Peyer's patch (tissue), 4 donors: Measurements from ENCODE around the gene STBD1.

Experiments
- POLR2A ChIP-seq, 2 donors: fragments of 450-650 bp; IDR thresholded peaks; one replicate each; pipeline ENCODE4 v1.5.1; 2017; ENCODE audit warnings: antibody characterized with exemption in 2 of 2, mild to moderate bottlenecking in 2 of 2, moderate library complexity in 2 of 2
- TF ChIP-seq, protein P1 (sequence below), 6 experiments: fragments of 450-650 bp in 4 of 6; fragments of 200-600 bp in 2 of 6; sonication (generic) in 1 of 6; IDR thresholded peaks; one replicate each; pipeline ENCODE4 v1.5.1; 2017 to 2019; ENCODE audit warnings: antibody characterized with exemption in 6 of 6, mild to moderate bottlenecking in 3 of 6, moderate library complexity in 1 of 6

DNA sequence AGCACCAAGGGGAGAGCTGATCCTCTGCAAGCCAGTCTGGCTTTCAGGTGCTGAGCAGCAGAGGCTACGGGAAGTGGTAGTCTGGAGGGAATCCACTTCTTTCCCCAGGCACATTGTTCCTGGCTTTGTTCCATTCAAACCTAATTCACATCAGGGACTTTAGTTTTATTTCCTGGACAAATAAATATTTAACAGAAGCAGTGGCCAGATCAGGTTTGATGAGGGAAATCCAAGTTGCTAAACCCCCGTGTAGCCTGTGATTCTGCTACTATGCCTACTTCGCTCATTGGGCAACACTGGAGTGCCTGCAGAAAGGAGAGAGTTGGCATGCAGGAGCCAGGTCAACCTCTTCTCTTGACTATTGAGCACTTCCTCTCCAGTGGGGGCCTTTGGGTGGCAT, 13.8 kb upstream of the STBD1 start:
- TF ChIP-seq, protein P1, sequence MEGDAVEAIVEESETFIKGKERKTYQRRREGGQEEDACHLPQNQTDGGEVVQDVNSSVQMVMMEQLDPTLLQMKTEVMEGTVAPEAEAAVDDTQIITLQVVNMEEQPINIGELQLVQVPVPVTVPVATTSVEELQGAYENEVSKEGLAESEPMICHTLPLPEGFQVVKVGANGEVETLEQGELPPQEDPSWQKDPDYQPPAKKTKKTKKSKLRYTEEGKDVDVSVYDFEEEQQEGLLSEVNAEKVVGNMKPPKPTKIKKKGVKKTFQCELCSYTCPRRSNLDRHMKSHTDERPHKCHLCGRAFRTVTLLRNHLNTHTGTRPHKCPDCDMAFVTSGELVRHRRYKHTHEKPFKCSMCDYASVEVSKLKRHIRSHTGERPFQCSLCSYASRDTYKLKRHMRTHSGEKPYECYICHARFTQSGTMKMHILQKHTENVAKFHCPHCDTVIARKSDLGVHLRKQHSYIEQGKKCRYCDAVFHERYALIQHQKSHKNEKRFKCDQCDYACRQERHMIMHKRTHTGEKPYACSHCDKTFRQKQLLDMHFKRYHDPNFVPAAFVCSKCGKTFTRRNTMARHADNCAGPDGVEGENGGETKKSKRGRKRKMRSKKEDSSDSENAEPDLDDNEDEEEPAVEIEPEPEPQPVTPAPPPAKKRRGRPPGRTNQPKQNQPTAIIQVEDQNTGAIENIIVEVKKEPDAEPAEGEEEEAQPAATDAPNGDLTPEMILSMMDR (IDR thresholded peaks at IDR 0.05): no peak
- no peak for TF ChIP-seq POLR2A (IDR thresholded peaks at IDR 0.05)
